Smooth muscle cell (in vitro differentiated cells): ENCODE measurements around the gene DEPDC1. TPM values are rescaled to one million over a fixed set of nuclear protein-coding genes. Genes with fewer than 3 reads are reported as not detected.
"Not testable (repeated sequence)": the region's sequence is repeated elsewhere in the genome, so short reads cannot be mapped to it uniquely, and the experiment has no call there.

ENCODE experiments used
- DNase-seq: peaks from one replicate; lab custom pipeline; 2025; ENCODE audit not compliant: unreplicated experiment; lab: John Stamatoyannopoulos, UW
- H2AFZ ChIP-seq: fragments of 200-600 bp; sonication (generic); 2 replicates; pipeline ENCODE4 v1.6.0; 2016; ENCODE audit warnings: antibody characterized with exemption, low read depth, mild to moderate bottlenecking
- H3F3A ChIP-seq: fragments of 200-600 bp; sonication (generic); 2 replicates; pipeline ENCODE4 v1.6.0; 2017; ENCODE audit warnings: antibody characterized with exemption, low read depth
- H3K27ac ChIP-seq: fragments of 200-600 bp; sonication (generic); 2 replicates; pipeline ENCODE4 v1.5.1; 2016; ENCODE audit warnings: low read depth, mild to moderate bottlenecking
- H3K27me3 ChIP-seq: fragments of 200-600 bp; sonication (generic); 2 replicates; pipeline ENCODE4 v1.6.1; 2016; ENCODE audit warnings: low read depth, mild to moderate bottlenecking
- H3K36me3 ChIP-seq: fragments of 200-600 bp; sonication (generic); 2 replicates; pipeline ENCODE4 v1.5.1; 2016; ENCODE audit warnings: low read depth
- H3K4me1 ChIP-seq: fragments of 200-600 bp; sonication (generic); 2 replicates; pipeline ENCODE4 v1.5.1; 2016; ENCODE audit warnings: low read depth
- H3K4me2 ChIP-seq: fragments of 200-600 bp; sonication (generic); 2 replicates; pipeline ENCODE4 v1.6.0; 2016; ENCODE audit warnings: mild to moderate bottlenecking
- H3K4me3 ChIP-seq: fragments of 200-600 bp; sonication (generic); 2 replicates; pipeline ENCODE4 v1.5.1; 2016; ENCODE audit warnings: mild to moderate bottlenecking
- H3K79me2 ChIP-seq: fragments of 200-600 bp; sonication (generic); 2 replicates; pipeline ENCODE4 v1.6.0; 2016; ENCODE audit warnings: low read depth, mild to moderate bottlenecking
- H3K9ac ChIP-seq: fragments of 200-600 bp; sonication (generic); 2 replicates; pipeline ENCODE4 v1.6.0; 2016; ENCODE audit warnings: low read depth
- H3K9me3 ChIP-seq: fragments of 200-600 bp; sonication (generic); replicated peaks from 2 replicates; pipeline ENCODE4 v1.5.1; 2016; ENCODE audit warnings: low read depth
- H4K20me1 ChIP-seq: fragments of 200-600 bp; sonication (generic); 2 replicates; pipeline ENCODE4 v1.6.0; 2016; ENCODE audit warnings: low read depth
- CTCF ChIP-seq: fragments of 200-600 bp; sonication (generic); IDR thresholded peaks from 2 replicates; pipeline ENCODE4 v1.5.1; 2017; ENCODE audit warnings: borderline replicate concordance, mild to moderate bottlenecking, antibody characterized with exemption; ENCODE audit not compliant: insufficient read depth, poor library complexity, severe bottlenecking
- WGBS: methylation state at CpG from one replicate; pipeline ENCODE4 v1.1.7; 2016; ENCODE audit warnings: low lambda C conversion rate; 5-methylcytosine and 5-hydroxymethylcytosine counted together
- polyA plus RNA-seq: library from polyadenylated mRNA; unstranded; fragments of >200 nt; fragmentation: Nextera tagmentation; extraction: Ambion mirVana; gene quantifications from 2 replicates; pipeline ENCODE4 v1.2.1, GENCODE V29; 2016
- total RNA-seq: library from RNA; depleted of rRNA; stranded (reverse); fragments of >200 nt; gene quantifications from 2 replicates; pipeline ENCODE4 v1.2.3, GENCODE V29; 2014

DEPDC1 gene
- total and polyA plus RNA-seq, 2 experiments from 2014 or later: 6.3 to 11.1 TPM

- Histone ChIP-seq H3K9ac (peak overlapping the region; percentile 51), H3K79me2 (peaks cover 7% of the 10 kb centered on the region), H3K4me2 (peak overlapping the region; percentile 88), H2AFZ (peak overlapping the region; percentile 91), H3K36me3 (no peaks in the 10 kb centered on the region), H3K27me3 (no peaks in the 10 kb centered on the region), H3K4me3 (peak overlapping the region; percentile 70), H3K9me3 (no peaks in the 10 kb centered on the region), H3F3A (no peaks in the 10 kb centered on the region), H3K27ac (no peak overlapping the region), H4K20me1 (no peaks in the 10 kb centered on the region), H3K4me1 (peaks cover 8% of the 10 kb centered on the region)
- 8% methylated on average over 21 of the region's 21 CpGs for WGBS
- DNase-seq: no peak
- TF ChIP-seq CTCF: no peak
These were observed 758 bp downstream of the DEPDC1 start for GRCh38 chr1:68495968-68496679.

GRCh38 chr1:68495532-68495931 is 1.4 kb downstream of the DEPDC1 start:
- H3K9ac ChIP-seq: no peak overlapping the region
- H3K4me2 ChIP-seq: peak overlapping the region; percentile 88
- H4K20me1 ChIP-seq: no peaks in the 10 kb centered on the region
- peaks cover 8% of the 10 kb centered on the region for H3K4me1 ChIP-seq
- no peaks in the 10 kb centered on the region for H3F3A ChIP-seq
- no peak overlapping the region for H3K27ac ChIP-seq
- DNase-seq: no peak
- TF ChIP-seq CTCF: no peak
- WGBS: 33% methylated on average over 3 of the region's 3 CpGs
- H3K79me2 ChIP-seq: peaks cover 7% of the 10 kb centered on the region
- H3K4me3 ChIP-seq: peak overlapping the region; percentile 70
- no peaks in the 10 kb centered on the region for H3K36me3 ChIP-seq
- no peaks in the 10 kb centered on the region for H3K27me3 ChIP-seq
- peak overlapping the region; percentile 91 for H2AFZ ChIP-seq
- H3K9me3 ChIP-seq: no peaks in the 10 kb centered on the region

- Histone ChIP-seq H4K20me1 (no peaks in the 10 kb centered on the region), H3K27ac (no peak overlapping the region), H3K9me3 (no peaks in the 10 kb centered on the region), H3K36me3 (no peaks in the 10 kb centered on the region), H3K9ac (no peak overlapping the region), H3K4me1 (peaks cover 8% of the 10 kb centered on the region), H3K4me2 (no peak overlapping the region), H3K27me3 (no peaks in the 10 kb centered on the region), H3K79me2 (peaks cover 7% of the 10 kb centered on the region), H3F3A (no peaks in the 10 kb centered on the region), H3K4me3 (no peak overlapping the region), H2AFZ (peak overlapping the region; percentile 25)
- DNase-seq: no peak
- 87% methylated on average over 2 of the region's 2 CpGs for WGBS
- no peak for TF ChIP-seq CTCF
These were observed 3.7 kb downstream of the DEPDC1 start for GRCh38 chr1:68493193-68493592.

GRCh38 chr1:68492255-68492654 is 4.6 kb downstream of the DEPDC1 start:
- DNase-seq, H3K4me2 ChIP-seq, H3K79me2 ChIP-seq, H3K27me3 ChIP-seq, H3K4me1 ChIP-seq, H3K9ac ChIP-seq, H4K20me1 ChIP-seq, H3K4me3 ChIP-seq, H3K27ac ChIP-seq, H3K9me3 ChIP-seq, H3F3A ChIP-seq, H3K36me3 ChIP-seq: not testable (repeated sequence)
- WGBS: 97% methylated on average over 6 of the region's 6 CpGs
- peak overlapping the region; percentile 25 for H2AFZ ChIP-seq
